Sigmoid colon (tissue), 3 donors: Measurements from ENCODE around the gene PLXND1.

Experiments used
- POLR2A ChIP-seq, 2 donors: fragments of 450-650 bp; IDR thresholded peaks; one replicate each; pipeline ENCODE4 v1.6.1; 2016; ENCODE audit warnings: antibody characterized with exemption in 2 of 2, mild to moderate bottlenecking in 2 of 2, moderate library complexity in 2 of 2
- TF ChIP-seq, protein P1 (sequence below), 4 experiments: fragments of 450-650 bp in 3 of 4; fragments of 200-600 bp in 1 of 4; IDR thresholded peaks; one replicate each; pipeline ENCODE4 v1.5.1; 2016 to 2019; ENCODE audit warnings: antibody characterized with exemption in 4 of 4, mild to moderate bottlenecking in 3 of 4, moderate library complexity in 2 of 4

DNA sequence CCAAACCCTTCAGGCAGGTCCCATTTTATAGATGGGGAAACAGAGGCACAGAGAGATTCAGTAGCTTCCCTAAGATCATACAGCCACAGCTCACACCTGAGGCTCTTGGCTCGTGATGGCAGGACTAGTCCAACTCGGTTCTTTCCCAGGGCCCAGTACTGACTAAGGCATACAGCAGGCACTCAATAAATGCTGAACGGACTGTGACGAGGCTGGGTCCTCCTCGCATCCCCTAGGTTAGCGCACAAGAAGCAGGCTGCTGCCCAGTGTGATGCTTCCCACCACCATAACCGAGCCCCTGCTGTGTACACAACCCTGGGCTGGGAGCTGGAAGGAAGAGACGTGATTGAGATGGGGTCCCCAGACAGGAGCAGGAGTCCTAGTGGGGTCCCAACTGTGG is 24.9 kb downstream of the PLXND1 start:
- TF ChIP-seq, protein P1, sequence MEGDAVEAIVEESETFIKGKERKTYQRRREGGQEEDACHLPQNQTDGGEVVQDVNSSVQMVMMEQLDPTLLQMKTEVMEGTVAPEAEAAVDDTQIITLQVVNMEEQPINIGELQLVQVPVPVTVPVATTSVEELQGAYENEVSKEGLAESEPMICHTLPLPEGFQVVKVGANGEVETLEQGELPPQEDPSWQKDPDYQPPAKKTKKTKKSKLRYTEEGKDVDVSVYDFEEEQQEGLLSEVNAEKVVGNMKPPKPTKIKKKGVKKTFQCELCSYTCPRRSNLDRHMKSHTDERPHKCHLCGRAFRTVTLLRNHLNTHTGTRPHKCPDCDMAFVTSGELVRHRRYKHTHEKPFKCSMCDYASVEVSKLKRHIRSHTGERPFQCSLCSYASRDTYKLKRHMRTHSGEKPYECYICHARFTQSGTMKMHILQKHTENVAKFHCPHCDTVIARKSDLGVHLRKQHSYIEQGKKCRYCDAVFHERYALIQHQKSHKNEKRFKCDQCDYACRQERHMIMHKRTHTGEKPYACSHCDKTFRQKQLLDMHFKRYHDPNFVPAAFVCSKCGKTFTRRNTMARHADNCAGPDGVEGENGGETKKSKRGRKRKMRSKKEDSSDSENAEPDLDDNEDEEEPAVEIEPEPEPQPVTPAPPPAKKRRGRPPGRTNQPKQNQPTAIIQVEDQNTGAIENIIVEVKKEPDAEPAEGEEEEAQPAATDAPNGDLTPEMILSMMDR (IDR thresholded peaks at IDR 0.05) = no peak
- TF ChIP-seq POLR2A (IDR thresholded peaks at IDR 0.05) = no peak
